Posterior cingulate gyrus (tissue), 11 donors: ENCODE measurements around the gene FRK.
"Not testable (repeated sequence)": the region's sequence is repeated elsewhere in the genome, so short reads cannot be mapped to it uniquely, and the experiment has no call there.

Experiments used
- DNase-seq, 10 donors: peaks; one replicate each; pipeline versions ENCODE4 v3.0.0 to v3.0.0-alpha.2; 2020 to 2021; ENCODE audit warnings: mixed read lengths in 3 of 10
- intact Hi-C: fragments of 100-400 bp; cut with DNase I; formaldehyde crosslinking; loops from one replicate; pipeline ENCODE4 v1.15.1; 2023

FRK gene

GRCh38 chr6:115901896-115902295, 158.8 kb downstream of the FRK start:
- intact Hi-C loops, result no loop called here
- peak in 3 of 10 donors; percentile 15 to 59 (median 30) for DNase-seq

- no peak for DNase-seq
- intact Hi-C loops, result loop anchor here (10.0 kb wide), 1 partner anchor 1905 kb away; no protein-coding TSS in a partner anchor
These were observed 160.9 kb downstream of the FRK start for GRCh38 chr6:115899730-115900282.

GRCh38 chr6:115898246-115898645, 162.4 kb downstream of the FRK start:
- intact Hi-C loops, result loop anchor here (10.0 kb wide), 1 partner anchor 1903 kb away; no protein-coding TSS in a partner anchor
- DNase-seq, result no peak

- intact Hi-C loops, result loop anchor here (1.0 to 10.0 kb wide), 2 partner anchors 1148 to 1902 kb away; no protein-coding TSS in a partner anchor
- DNase-seq, result no peak
These were observed 164.1 kb downstream of the FRK start for GRCh38 chr6:115896538-115897129.

GRCh38 chr6:115894426-115894992, 166.2 kb downstream of the FRK start:
- intact Hi-C loops, result loop anchor here (10.0 kb wide), 1 partner anchor 1900 kb away; no protein-coding TSS in a partner anchor
- no peak for DNase-seq

- no peak for DNase-seq
- intact Hi-C loops, result loop anchor here (10.0 kb wide), 1 partner anchor 1897 kb away; no protein-coding TSS in a partner anchor
These were observed 168.9 kb downstream of the FRK start for GRCh38 chr6:115891750-115892149.

- intact Hi-C loops, result loop anchor here (10.0 kb wide), 1 partner anchor 1896 kb away; no protein-coding TSS in a partner anchor
- no peak for DNase-seq
These were observed 169.5 kb downstream of the FRK start for GRCh38 chr6:115891111-115891669.

GRCh38 chr6:115890238-115890637, 170.5 kb downstream of the FRK start:
- intact Hi-C loops, result loop anchor here (10.0 kb wide), 1 partner anchor 1895 kb away; no protein-coding TSS in a partner anchor
- DNase-seq, result peak in 1 of 10 donors; percentile 45

GRCh38 chr6:115888687-115889470, 171.8 kb downstream of the FRK start:
- intact Hi-C loops, result not testable (repeated sequence)
- peak in 2 of 10 donors; percentile 45 to 85 for DNase-seq

- intact Hi-C loops, result no loop called here
- DNase-seq, result no peak
These were observed 172.8 kb downstream of the FRK start for GRCh38 chr6:115887891-115888290.

- no peak for DNase-seq
These were observed 174.9 kb downstream of the FRK start for GRCh38 chr6:115885636-115886366.

GRCh38 chr6:115882771-115883170, 177.9 kb downstream of the FRK start:
- intact Hi-C loops, result no loop called here
- no peak for DNase-seq

More at GRCh38 chr6:115885636-115886366, 174.9 kb downstream of the FRK start:
- intact Hi-C loops, result no loop called here

GRCh38 chr6:115882174-115882573, 178.5 kb downstream of the FRK start:
- intact Hi-C loops, result no loop called here
- DNase-seq, result no peak
